Measurements from ENCODE around the gene EXOG.

GRCh38 chr3:38534604-38535003 is 38.5 kb downstream of the EXOG start:
- TF ChIP-seq, protein P1, sequence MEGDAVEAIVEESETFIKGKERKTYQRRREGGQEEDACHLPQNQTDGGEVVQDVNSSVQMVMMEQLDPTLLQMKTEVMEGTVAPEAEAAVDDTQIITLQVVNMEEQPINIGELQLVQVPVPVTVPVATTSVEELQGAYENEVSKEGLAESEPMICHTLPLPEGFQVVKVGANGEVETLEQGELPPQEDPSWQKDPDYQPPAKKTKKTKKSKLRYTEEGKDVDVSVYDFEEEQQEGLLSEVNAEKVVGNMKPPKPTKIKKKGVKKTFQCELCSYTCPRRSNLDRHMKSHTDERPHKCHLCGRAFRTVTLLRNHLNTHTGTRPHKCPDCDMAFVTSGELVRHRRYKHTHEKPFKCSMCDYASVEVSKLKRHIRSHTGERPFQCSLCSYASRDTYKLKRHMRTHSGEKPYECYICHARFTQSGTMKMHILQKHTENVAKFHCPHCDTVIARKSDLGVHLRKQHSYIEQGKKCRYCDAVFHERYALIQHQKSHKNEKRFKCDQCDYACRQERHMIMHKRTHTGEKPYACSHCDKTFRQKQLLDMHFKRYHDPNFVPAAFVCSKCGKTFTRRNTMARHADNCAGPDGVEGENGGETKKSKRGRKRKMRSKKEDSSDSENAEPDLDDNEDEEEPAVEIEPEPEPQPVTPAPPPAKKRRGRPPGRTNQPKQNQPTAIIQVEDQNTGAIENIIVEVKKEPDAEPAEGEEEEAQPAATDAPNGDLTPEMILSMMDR (IDR thresholded peaks at IDR 0.05; ENCODE audit: insufficient read depth, low read length, poor library complexity, severe bottlenecking): no peak
- no peak for TF ChIP-seq EZH2phosphoT487 (conservative IDR thresholded peaks at IDR 0.05; ENCODE audit: low read length)

All from SU-DHL-6 (cell line).